ENCODE results near the gene KRTAP3-1.
A peak's percentile ranks its signal among the peaks of the same experiment; 100 is the strongest.
"Not testable (repeated sequence)": the region's sequence is repeated elsewhere in the genome, so short reads cannot be mapped to it uniquely, and the experiment has no call there.

KRTAP3-1 gene

DNA sequence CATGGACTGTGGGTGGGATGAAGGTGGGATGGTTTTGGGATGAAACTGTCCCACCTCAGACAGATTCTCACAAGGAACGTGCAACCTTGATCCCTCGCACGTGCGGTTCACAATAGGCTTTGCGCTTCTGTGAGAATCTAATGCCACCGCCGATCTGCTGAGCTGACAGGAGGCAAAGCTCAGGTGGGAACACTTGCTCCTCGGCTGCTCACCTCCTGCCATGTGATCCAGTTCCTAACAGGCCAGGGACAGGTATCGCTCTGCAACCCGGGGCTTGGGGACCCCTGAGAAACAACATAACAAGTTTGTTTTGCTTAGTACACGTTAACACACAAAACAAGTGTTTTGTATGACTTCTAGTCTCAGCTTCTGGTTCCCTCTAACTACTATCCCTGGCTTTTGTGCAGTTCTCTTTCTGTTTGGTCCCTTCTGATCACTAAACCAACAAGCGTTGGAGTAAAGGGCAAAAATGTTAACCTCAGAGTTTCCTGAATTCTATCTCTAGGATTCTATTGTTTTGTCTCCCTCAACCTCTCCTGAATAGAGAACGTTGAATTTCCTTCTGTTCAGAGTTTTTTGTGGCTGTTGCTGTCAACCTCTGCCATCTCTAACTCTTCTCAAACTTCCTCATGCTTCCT lies 7.8 kb upstream of the KRTAP3-1 start:
- intact Hi-C loops (cut with DNase I), result no loop called here
- no peak for DNase-seq

GRCh38 chr17:41015454-41015853 lies 6.5 kb upstream of the KRTAP3-1 start:
- intact Hi-C loops (cut with DNase I), result no loop called here
- no peak for DNase-seq

- intact Hi-C loops (cut with DNase I), result no loop called here
- no peak for DNase-seq
Observed at GRCh38 chr17:41013606-41014005, 4.7 kb upstream of the KRTAP3-1 start.

DNA sequence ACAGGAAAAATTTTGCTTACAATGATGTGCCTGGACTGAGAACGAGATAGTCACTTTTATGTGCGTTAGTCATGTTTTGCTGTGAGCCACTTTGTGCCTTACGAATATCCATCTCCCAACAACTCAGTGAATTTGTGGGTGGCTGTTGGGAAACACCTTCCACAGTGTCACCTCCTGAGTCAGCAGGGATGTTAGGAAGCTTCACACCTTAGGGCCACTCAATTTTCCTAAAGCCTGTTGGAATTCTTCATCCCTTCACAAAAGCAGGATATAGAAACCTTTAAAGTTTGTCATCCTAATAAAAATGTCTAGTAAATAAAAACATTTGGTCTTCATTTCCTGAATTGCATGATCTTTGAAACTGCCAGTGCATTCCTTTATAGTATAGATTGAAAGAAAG lies 4.3 kb upstream of the KRTAP3-1 start:
- intact Hi-C loops (cut with DNase I), result no loop called here
- DNase-seq, result no peak

GRCh38 chr17:41012326-41013120 lies 3.6 kb upstream of the KRTAP3-1 start:
- DNase-seq, result no peak
- intact Hi-C loops (cut with DNase I), result no loop called here

- DNase-seq, result no peak
- intact Hi-C loops (cut with DNase I), result no loop called here
Observed at GRCh38 chr17:41010441-41010840, 1.5 kb upstream of the KRTAP3-1 start.

- no peak for DNase-seq
- intact Hi-C loops (cut with DNase I), result no loop called here
Observed at GRCh38 chr17:41009936-41010335, 1.0 kb upstream of the KRTAP3-1 start.

DNA sequence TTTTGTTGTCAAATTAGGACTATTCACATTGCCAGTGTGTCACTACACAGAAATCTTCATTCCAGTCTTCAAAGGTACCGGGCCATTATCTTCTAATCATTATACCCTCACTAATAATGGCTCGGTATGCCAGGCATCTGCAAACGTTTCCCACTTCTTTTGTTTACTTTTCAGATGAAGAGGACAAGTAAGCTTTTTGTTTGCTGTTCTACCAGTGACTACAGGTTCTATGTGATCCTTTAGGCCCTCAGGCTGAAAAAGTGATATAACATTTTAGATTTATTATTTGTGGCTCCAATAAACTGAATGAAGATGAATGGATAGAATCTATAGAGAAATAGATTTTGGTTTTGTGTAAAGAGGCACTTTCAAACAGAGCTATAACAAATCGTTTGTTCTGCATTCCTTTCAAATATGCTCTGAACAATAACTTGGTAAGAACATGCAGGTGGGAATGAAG lies 403 bp upstream of the KRTAP3-1 start:
- intact Hi-C loops (cut with DNase I), result no loop called here

DNA sequence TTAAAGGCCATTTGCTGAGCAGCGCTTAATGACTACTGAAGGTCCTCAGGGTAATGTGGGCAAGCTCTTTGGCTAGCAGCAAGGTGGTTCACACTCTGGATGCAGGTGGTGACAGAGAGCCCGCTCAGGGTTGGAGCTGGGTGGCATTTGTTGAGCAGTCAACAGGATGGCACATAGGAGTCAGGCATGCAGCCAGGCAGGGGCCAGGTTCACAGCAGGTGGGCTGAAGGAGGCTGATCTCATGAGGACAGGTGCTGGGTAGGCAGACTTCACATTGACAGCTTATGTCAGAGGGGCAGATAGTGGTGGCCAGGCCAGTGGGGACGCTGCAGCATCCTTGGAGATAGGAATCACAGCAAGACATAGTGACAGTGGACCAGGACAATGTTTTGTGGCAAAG lies 4.5 kb downstream of the KRTAP3-1 start:
- intact Hi-C loops (cut with DNase I), result no loop called here
- DNase-seq, result peak in 1 of 10 donors; percentile 65

More for the DNA sequence above, 403 bp upstream of the KRTAP3-1 start:
- no peak for DNase-seq

- intact Hi-C loops (cut with DNase I), result no loop called here
Observed at GRCh38 chr17:41003926-41004325, 5.0 kb downstream of the KRTAP3-1 start.

DNA sequence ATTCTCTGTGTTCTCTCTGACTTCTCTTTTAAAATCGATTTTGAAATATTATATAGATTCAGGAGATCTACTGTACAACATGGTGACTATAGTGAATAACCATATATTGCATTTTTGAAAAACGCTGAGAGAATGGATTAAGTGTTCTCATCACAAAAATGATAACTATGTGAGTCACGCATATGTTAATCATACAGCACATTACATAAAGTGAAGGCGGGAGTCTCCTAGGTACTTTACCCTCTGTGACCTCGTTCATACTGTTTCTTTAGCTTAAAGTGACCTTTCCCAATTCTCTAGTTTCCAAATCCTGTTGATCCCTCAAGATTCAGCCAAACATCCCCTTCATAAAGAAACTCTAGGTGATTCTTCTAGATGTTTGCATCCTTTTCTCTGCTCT lies 6.1 kb downstream of the KRTAP3-1 start:
- no peak for DNase-seq
- intact Hi-C loops (cut with DNase I), result no loop called here

More at GRCh38 chr17:41003926-41004325, 5.0 kb downstream of the KRTAP3-1 start:
- DNase-seq, result no peak

- no peak for DNase-seq
- intact Hi-C loops (cut with DNase I), result no loop called here
Observed at GRCh38 chr17:41001795-41002194, 7.1 kb downstream of the KRTAP3-1 start.

DNA sequence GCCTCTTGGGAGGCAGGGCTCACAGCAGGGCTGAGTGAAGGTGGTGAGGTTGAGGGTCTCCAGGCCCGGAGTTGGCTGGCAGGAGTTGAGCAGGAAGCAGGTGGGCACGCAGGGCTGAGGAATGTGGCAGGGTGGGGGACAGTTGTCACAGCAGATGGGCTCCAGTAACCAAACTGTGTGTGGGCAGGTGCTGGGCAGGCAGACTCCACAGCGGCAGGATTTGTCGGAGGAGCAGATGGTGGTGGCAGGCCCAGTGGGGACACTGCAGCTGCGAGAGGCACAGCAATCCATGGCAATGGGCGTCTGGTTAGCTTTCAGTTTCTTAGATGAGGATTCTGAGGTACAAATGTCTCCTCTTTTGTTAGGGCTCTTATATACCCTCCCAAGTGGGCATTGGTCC lies 9.4 kb downstream of the KRTAP3-1 start, which contains the start of gene KRTAP3-2:
TSS of gene KRTAP3-2 (minus strand) at position 344 of the 400 bp plus-strand sequence. CDS start at position 291, 53 bp downstream.
- intact Hi-C loops (cut with DNase I), result not testable (repeated sequence)
- peak in 8 of 10 donors; percentile 18 to 90 (median 31) for DNase-seq

DNA sequence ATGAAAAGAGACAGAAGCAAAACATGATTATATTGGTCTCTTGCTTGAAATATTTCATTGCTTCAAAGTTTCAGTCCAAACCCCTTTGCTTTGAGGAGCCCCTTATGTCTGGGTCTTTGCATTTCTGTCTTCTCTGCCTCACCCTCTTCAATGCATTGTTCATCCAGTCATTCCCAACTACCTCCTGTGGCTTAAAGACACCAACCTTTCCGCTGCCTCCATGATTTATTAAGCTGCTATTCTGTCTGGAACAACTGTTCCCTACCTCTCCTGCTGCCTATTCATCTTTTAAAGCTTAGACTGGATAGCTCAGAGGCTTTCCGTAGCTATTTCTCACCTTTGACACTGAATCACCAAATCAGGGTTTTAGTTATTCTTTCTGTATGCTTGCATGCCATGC lies 11.6 kb downstream of the KRTAP3-1 start:
- intact Hi-C loops (cut with DNase I), result no loop called here

DNA sequence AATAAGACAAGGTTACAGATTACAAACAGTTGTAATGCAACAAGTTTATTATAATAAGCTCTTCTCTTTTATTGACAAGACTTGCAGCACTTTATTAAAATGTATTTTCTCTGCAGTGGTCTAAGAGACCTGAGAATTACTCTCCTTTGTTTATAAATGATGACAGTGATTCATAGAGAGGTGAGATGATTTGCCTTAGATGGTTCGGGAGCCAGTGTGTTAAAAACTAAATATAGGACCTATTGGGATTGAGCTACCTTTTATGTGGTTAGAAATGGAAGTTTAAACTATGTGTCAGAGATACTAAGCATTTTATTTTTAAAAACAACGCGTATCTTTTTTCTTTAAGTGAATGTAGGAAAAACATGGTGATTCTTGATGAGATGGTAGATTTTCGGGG lies 12.1 kb downstream of the KRTAP3-1 start:
- DNase-seq, result no peak
- intact Hi-C loops (cut with DNase I), result no loop called here

More for the DNA sequence above, 11.6 kb downstream of the KRTAP3-1 start:
- DNase-seq, result no peak

DNA sequence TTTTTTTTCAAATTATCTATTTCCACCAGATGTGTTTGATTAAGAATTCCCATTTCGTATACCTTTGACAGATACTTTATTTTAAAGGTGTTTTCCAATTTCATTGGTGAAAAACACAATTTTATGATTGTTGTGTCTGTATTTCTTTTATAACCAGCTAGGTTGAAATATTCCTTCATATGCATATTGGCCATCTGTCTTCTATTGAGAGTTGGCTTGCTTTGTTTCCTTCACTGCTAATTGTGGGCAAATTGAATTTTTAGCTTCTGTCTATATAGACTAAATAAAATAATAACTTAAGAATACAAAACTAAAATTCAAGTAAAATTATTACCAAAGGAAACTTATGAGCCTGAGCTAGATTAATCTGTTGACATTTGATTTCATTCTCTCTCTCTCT lies 13.8 kb downstream of the KRTAP3-1 start:
- intact Hi-C loops (cut with DNase I), result no loop called here

DNA sequence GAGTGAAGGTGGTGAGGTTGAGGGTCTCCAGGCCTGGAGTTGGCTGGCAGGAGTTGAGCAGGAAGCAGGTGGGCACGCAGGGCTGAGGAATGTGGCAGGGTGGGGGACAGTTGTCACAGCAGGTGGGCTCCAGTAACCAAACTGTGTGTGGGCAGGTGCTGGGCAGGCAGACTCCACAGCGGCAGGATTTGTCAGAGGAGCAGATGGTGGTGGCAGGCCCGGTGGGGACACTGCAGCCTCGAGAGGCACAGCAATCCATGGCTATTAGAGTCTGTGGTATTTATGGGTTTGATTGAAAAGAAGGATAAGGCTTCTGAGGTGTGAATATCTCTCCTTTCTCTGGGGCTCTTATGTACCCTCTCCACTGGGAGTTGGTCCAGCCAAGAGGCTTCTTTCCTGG lies 15.1 kb downstream of the KRTAP3-1 start, which contains the start of gene KRTAP3-3:
TSS of gene KRTAP3-3 (minus strand) at position 326 of the 400 bp plus-strand sequence. CDS start at position 259, 67 bp downstream.
- intact Hi-C loops (cut with DNase I), result no loop called here
- no peak for DNase-seq

More for the DNA sequence above, 13.8 kb downstream of the KRTAP3-1 start:
- DNase-seq, result no peak

DNA sequence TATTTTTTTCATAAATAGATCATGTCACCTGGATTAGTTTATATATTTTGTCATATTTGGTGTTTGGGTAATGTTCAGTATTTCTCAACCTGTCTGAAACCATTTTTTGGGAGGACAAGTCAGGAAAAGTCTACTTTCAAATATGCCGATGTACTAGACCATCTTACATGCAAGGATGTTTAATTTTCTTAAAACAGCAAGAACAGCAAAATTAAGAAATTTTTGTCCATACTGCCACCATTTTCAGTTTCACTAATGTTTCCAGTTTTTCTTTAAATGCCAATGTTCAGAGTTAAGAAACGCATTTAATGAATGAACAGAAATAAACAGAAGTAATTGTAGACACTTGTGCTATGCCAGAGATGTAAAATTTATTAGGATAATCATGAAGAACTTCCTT lies 15.8 kb downstream of the KRTAP3-1 start:
- intact Hi-C loops (cut with DNase I), result no loop called here
- no peak for DNase-seq

DNA sequence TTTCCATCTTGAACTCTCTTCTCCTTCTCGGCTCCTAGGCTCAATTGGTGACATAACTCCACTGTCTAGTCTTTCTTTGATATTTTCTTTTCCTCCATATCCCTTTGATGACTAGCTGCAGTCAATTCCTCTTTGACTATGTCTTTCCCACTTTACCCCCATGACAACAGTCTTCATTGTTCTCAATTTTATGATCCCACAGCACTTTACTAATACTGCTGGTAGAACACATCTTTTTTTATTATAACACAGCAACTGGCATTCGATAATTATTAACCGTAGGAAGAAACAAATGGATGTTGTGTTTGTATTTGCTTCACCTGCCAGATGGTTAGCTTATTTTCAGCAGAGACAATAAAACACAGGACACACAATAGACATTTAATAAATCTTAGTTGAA lies 16.3 kb downstream of the KRTAP3-1 start:
- intact Hi-C loops (cut with DNase I), result no loop called here
- DNase-seq, result no peak

DNA sequence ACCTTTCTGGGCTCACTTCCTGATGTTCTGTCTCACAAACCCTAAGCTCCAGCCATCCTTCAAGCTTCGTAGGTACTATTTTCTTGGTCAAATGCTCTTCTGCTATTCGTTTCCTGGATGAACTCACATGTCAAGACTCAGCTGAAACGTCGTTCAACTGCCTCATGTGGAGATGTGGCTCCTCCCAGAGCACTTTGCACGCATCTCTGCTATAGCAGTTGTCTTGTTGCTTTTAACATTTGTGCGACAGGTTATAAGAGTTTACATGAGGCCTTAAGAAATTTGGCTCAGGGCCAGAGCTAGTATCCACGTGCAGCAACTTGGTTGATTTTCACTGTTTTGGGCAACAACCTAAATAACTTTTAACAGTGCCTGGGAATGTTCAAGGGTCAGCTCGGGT lies 22.0 kb downstream of the KRTAP3-1 start:
- intact Hi-C loops (cut with DNase I), result no loop called here
- DNase-seq, result no peak

DNA sequence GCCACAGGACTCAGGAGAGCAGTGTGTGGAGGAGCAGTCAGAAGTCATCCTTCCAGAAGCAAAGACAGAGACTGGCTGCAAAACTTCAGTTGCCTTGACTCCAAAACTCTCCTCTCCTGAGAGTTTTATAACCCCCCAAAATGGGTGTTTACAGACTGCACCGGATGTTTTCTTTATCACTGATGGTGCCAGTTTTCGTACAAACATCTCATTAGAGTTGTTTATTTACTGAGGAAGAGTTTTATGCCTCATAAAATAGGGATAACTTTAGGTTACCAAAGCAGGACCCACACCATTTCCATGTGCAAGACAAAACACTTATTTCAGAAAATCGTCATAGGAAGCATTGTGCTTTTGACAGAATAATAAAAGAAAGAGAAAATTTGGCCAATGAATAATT lies 24.7 kb downstream of the KRTAP3-1 start, which contains the start of gene KRT40:
TSS of gene KRT40 (minus strand) at position 101 of the 400 bp plus-strand sequence. CDS start at position 48, 53 bp downstream.
- DNase-seq, result no peak
- intact Hi-C loops (cut with DNase I), result no loop called here
